ENCODE results near the gene PIK3R5. TPM values are rescaled to one million over a fixed set of nuclear protein-coding genes. Genes with fewer than 3 reads are reported as not detected.

The PIK3R5 gene
- total and polyA plus RNA-seq, 7 experiments from 2014 or later = 18.0 to 231 (median 73.8) TPM

DNA sequence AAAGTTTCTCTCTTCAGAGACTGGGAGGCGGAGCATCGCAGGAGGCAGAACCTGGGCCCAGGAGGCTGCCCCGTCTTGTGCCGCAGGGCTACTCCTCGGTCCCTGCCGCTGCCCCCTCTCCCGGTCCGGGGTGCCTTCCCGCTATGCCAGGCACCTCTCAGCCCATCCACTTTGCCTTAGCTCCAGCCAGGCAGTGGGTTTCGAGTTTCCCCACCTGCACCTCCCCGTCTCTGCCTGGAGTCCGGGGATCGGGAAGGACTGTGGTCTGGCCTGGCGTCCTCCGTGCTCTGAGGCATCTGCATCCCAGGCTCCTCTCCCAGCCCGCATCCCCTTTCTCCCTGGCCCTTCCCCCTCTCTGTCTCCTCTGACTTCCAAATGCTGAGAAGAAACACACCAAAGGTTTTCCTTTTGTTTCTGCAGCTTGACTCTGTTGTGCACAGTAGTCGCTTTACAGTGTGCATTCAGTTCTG is 71.3 kb downstream of the PIK3R5 start:
- no peak overlapping the region for H3K4me3 ChIP-seq (ENCODE audit: low read length)
- CTCF ChIA-PET = interaction anchor here (0.9 to 3.7 kb wide), 5 partner anchors 9 to 108 kb away, joined by 3 to 13 read pairs (median 7); no protein-coding TSS in a partner anchor
- POLR2A ChIA-PET = interaction anchor here (1.5 kb wide), 1 partner anchor 71 kb away, joined by 4 read pairs; the partner anchor contains the start of gene PIK3R5
- intact Hi-C loops (cut with micrococcal nuclease) = loop anchor here in 1 of 2 donors (10.0 kb wide), 1 partner anchor 99 kb away; the partner anchor contains the start of gene MFSD6L
- H3K4me1 ChIP-seq (ENCODE audit: control insufficient read depth in 2 of 2, insufficient read depth in 2 of 2, low read length in 2 of 2) = peaks cover 43 to 44% of the 10 kb centered on the region in 2 donors
- Mint-ChIP-seq H3K27ac (peak overlapping the region in 3 of 9 donors; percentile 39 to 76 (median 44)), H3K9me3 (peaks cover 0 to 4% (median 0%) of the 10 kb centered on the region in 11 donors), H3K36me3 (peaks cover 15 to 51% (median 42%) of the 10 kb centered on the region in 5 donors), H3K4me3 (peak overlapping the region in 1 of 10 donors; percentile 54), H3K4me1 (peaks cover 42 to 64% (median 57%) of the 10 kb centered on the region in 7 donors), H3K27me3 (no peaks in the 10 kb centered on the region)
- no peaks in the 10 kb centered on the region for H3K9me3 ChIP-seq (ENCODE audit: control insufficient read depth in 2 of 3, low read length in 3 of 3)
- no peak for DNase-seq
- H3K27me3 ChIP-seq (ENCODE audit: control insufficient read depth in 2 of 2, insufficient read depth in 2 of 2, low read length in 2 of 2) = no peaks in the 10 kb centered on the region
- ATAC-seq = no peak
- peaks cover 17 to 54% (median 23%) of the 10 kb centered on the region in 3 experiments for H3K36me3 ChIP-seq (ENCODE audit: control insufficient read depth in 2 of 3, insufficient read depth in 3 of 3, low read length in 3 of 3)
- H3K27ac ChIP-seq (ENCODE audit: low read depth, low read length) = peak overlapping the region; percentile 12

DNA sequence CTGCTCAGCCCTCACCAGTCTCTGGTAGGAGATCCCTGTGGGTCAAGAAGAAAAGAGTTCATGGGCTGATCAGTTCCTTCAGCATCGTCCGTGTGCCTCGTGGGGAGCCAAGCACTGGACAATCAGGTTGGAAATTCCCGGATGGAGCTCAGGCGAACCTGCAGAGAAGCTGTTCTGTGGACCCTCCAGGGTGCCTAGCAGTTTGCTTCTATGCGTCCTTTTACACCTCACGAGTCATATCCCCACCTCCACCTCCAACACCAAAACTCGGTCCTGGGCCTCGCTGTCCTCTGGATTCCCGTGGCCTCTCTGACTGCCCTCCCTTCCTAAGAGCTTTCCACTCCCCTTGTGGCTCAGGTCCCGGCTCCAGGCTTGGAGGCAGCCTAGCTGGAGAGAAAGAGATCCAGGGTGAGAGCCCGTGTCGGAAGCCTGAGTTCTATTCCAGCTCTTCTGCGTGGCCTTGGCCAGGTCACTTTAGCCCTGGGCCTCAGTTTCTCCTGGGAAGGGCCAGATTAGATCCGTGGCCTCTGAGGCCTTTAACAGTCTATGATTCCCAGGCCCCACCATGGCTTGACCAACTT is 71.8 kb downstream of the PIK3R5 start:
- H3K4me3 Mint-ChIP-seq = no peak overlapping the region
- ATAC-seq (no peak), DNase-seq (no peak)

DNA sequence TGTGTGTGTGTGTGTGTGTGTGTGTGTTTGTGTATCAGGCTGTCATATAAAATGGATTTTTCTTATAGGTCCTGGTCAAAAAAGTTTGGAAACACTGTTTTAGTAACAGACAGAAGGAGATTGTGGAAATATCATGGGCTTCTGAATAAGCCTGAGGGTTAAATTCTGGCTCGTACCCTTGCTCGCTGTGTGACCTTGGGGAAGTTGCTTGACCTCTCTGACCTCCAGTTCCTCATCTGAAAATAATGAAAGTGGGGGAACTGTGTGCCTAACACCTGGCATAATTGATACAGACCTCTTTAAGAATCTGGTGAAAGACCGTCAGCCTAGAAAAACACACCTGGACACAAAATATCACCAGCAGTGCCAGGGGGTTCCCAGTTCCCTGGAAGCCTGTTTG is 72.4 kb downstream of the PIK3R5 start:
- DNase-seq = no peak
- H3K27me3 ChIP-seq (ENCODE audit: control insufficient read depth in 2 of 2, insufficient read depth in 2 of 2, low read length in 2 of 2) = no peaks in the 10 kb centered on the region
- Mint-ChIP-seq H3K4me3 (no peak overlapping the region), H3K4me1 (peaks cover 31 to 52% (median 45%) of the 10 kb centered on the region in 7 donors), H3K9me3 (peaks cover 0 to 2% (median 0%) of the 10 kb centered on the region in 11 donors), H3K27ac (peak overlapping the region in 3 of 9 donors; percentile 32 to 69 (median 41)), H3K27me3 (no peaks in the 10 kb centered on the region), H3K36me3 (peaks cover 15 to 51% (median 34%) of the 10 kb centered on the region in 5 donors)
- H3K36me3 ChIP-seq (ENCODE audit: control insufficient read depth in 2 of 3, insufficient read depth in 3 of 3, low read length in 3 of 3) = peaks cover 17 to 66% (median 23%) of the 10 kb centered on the region in 3 experiments
- H3K4me3 ChIP-seq (ENCODE audit: low read length) = no peak overlapping the region
- POLR2A ChIA-PET = interaction anchor here (0.6 kb wide), 1 partner anchor 95 kb away, joined by 3 read pairs; no protein-coding TSS in a partner anchor
- CTCF ChIA-PET = interaction anchor here (3.7 kb wide), 1 partner anchor 105 kb away, joined by 11 read pairs; no protein-coding TSS in a partner anchor
- peaks cover 34% of the 10 kb centered on the region in 2 donors for H3K4me1 ChIP-seq (ENCODE audit: control insufficient read depth in 2 of 2, insufficient read depth in 2 of 2, low read length in 2 of 2)
- no peaks in the 10 kb centered on the region for H3K9me3 ChIP-seq (ENCODE audit: control insufficient read depth in 2 of 3, low read length in 3 of 3)
- intact Hi-C loops (cut with micrococcal nuclease) = loop anchor here in 1 of 2 donors (10.0 kb wide), 1 partner anchor 98 kb away; the partner anchor contains the start of gene MFSD6L
- ATAC-seq = no peak
- H3K27ac ChIP-seq (ENCODE audit: low read depth, low read length) = no peak overlapping the region

More for the DNA sequence above, 71.8 kb downstream of the PIK3R5 start:
- POLR2A ChIA-PET = interaction anchor here (1.5 kb wide), 1 partner anchor 72 kb away, joined by 4 read pairs; the partner anchor contains the start of gene PIK3R5
- H3K27ac Mint-ChIP-seq = peak overlapping the region in 3 of 9 donors; percentile 36 to 79 (median 56)
- CTCF ChIA-PET = interaction anchor here (1.8 to 3.7 kb wide), 3 partner anchors 69 to 108 kb away, joined by 4 to 13 read pairs (median 11); no protein-coding TSS in a partner anchor
- no peak overlapping the region for H3K27ac ChIP-seq (ENCODE audit: low read depth, low read length)
- H3K27me3 Mint-ChIP-seq = no peaks in the 10 kb centered on the region
- H3K4me1 Mint-ChIP-seq = peaks cover 38 to 59% (median 51%) of the 10 kb centered on the region in 7 donors
- no peaks in the 10 kb centered on the region for H3K9me3 ChIP-seq (ENCODE audit: control insufficient read depth in 2 of 3, low read length in 3 of 3)
- peaks cover 40% of the 10 kb centered on the region in 2 donors for H3K4me1 ChIP-seq (ENCODE audit: control insufficient read depth in 2 of 2, insufficient read depth in 2 of 2, low read length in 2 of 2)
- H3K9me3 Mint-ChIP-seq = peaks cover 0 to 2% (median 0%) of the 10 kb centered on the region in 11 donors
- no peaks in the 10 kb centered on the region for H3K27me3 ChIP-seq (ENCODE audit: control insufficient read depth in 2 of 2, insufficient read depth in 2 of 2, low read length in 2 of 2)
- peaks cover 15 to 54% (median 39%) of the 10 kb centered on the region in 5 donors for H3K36me3 Mint-ChIP-seq
- no peak overlapping the region for H3K4me3 ChIP-seq (ENCODE audit: low read length)
- peaks cover 17 to 59% (median 23%) of the 10 kb centered on the region in 3 experiments for H3K36me3 ChIP-seq (ENCODE audit: control insufficient read depth in 2 of 3, insufficient read depth in 3 of 3, low read length in 3 of 3)
- intact Hi-C loops (cut with micrococcal nuclease) = loop anchor here in 1 of 2 donors (10.0 kb wide), 1 partner anchor 99 kb away; the partner anchor contains the start of gene MFSD6L

DNA sequence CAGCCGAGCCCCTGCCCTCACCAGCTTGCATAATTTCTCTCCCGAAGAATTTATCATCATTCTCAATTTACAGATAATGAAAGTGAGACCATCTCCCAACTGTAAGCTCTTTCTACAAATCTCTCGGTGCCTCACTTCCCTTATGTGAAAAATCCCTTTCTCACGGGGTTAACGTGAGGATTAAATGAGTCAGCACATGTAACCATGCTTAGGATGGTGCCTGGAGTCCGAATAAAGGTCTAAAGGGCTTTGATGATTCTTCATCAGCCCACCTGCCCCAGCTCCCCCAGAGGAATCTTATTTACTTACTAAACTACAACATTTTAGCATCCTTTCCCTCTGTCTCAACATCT is 73.2 kb downstream of the PIK3R5 start:
- intact Hi-C loops (cut with micrococcal nuclease) = loop anchor here in 1 of 2 donors (10.0 kb wide), 1 partner anchor 98 kb away; the partner anchor contains the start of gene MFSD6L
- H3K27ac Mint-ChIP-seq = peak overlapping the region in 6 of 9 donors; percentile 21 to 69 (median 39)
- DNase-seq = no peak
- Histone ChIP-seq H3K9me3 (ENCODE audit: control insufficient read depth in 2 of 3, low read length in 3 of 3) (no peaks in the 10 kb centered on the region), H3K27me3 (ENCODE audit: control insufficient read depth in 2 of 2, insufficient read depth in 2 of 2, low read length in 2 of 2) (no peaks in the 10 kb centered on the region), H3K4me3 (ENCODE audit: low read length) (no peak overlapping the region), H3K36me3 (ENCODE audit: control insufficient read depth in 2 of 3, insufficient read depth in 3 of 3, low read length in 3 of 3) (peaks cover 19 to 63% (median 21%) of the 10 kb centered on the region in 3 experiments), H3K4me1 (ENCODE audit: control insufficient read depth in 2 of 2, insufficient read depth in 2 of 2, low read length in 2 of 2) (peaks cover 26% of the 10 kb centered on the region in 2 donors), H3K27ac (ENCODE audit: low read depth, low read length) (no peak overlapping the region)
- CTCF ChIA-PET = no interaction called here
- no peak overlapping the region for H3K4me3 Mint-ChIP-seq
- POLR2A ChIA-PET = interaction anchor here (0.6 to 0.7 kb wide), 2 partner anchors 18 to 96 kb away, joined by 3 to 4 read pairs; no protein-coding TSS in a partner anchor
- peaks cover 24 to 45% (median 37%) of the 10 kb centered on the region in 7 donors for H3K4me1 Mint-ChIP-seq
- ATAC-seq = no peak
- peaks cover 15 to 47% (median 30%) of the 10 kb centered on the region in 5 donors for H3K36me3 Mint-ChIP-seq
- H3K27me3 Mint-ChIP-seq = no peaks in the 10 kb centered on the region
- H3K9me3 Mint-ChIP-seq = peaks cover 0 to 2% (median 0%) of the 10 kb centered on the region in 11 donors

DNA sequence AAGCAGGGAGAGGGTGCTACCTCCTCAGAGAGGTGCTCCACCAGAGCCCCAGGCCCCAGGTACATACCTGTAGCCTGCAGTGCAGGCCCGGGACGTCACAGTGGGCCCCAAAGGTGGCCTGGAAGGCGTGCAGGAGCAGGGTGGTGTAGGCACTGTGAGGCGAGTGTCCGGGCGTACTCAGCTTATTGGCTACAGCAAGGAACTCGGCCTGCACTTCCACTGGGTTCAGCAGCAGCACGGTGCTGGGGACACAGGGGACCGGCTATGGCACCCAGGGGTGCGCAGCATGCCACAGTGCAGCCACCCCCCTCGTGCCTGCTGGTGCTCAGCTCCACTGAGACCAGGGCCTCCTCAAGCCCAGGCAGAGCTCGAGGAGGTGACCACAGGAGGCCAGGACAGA is 74.8 kb downstream of the PIK3R5 start:
- no peak overlapping the region for H3K4me3 Mint-ChIP-seq
- ATAC-seq = no peak
- CTCF ChIA-PET = interaction anchor here (1.0 kb wide), 1 partner anchor 17 kb away, joined by 3 read pairs; no protein-coding TSS in a partner anchor

More for the DNA sequence above, 74.8 kb downstream of the PIK3R5 start:
- Histone ChIP-seq H3K27me3 (ENCODE audit: control insufficient read depth in 2 of 2, insufficient read depth in 2 of 2, low read length in 2 of 2) (no peaks in the 10 kb centered on the region), H3K4me1 (ENCODE audit: control insufficient read depth in 2 of 2, insufficient read depth in 2 of 2, low read length in 2 of 2) (peaks cover 10 to 11% of the 10 kb centered on the region in 2 donors), H3K36me3 (ENCODE audit: control insufficient read depth in 2 of 3, insufficient read depth in 3 of 3, low read length in 3 of 3) (peaks cover 32 to 77% (median 34%) of the 10 kb centered on the region in 3 experiments), H3K9me3 (ENCODE audit: control insufficient read depth in 2 of 3, low read length in 3 of 3) (no peaks in the 10 kb centered on the region), H3K27ac (ENCODE audit: low read depth, low read length) (no peak overlapping the region), H3K4me3 (ENCODE audit: low read length) (no peak overlapping the region)
- intact Hi-C loops (cut with micrococcal nuclease) = loop anchor here in 1 of 2 donors (10.0 kb wide), 1 partner anchor 96 kb away; the partner anchor contains the start of gene MFSD6L
- DNase-seq = no peak
- Mint-ChIP-seq H3K9me3 (peaks cover 0 to 2% (median 0%) of the 10 kb centered on the region in 11 donors), H3K36me3 (peaks cover 10 to 48% (median 22%) of the 10 kb centered on the region in 5 donors), H3K4me1 (peaks cover 10 to 28% (median 21%) of the 10 kb centered on the region in 7 donors), H3K27ac (peak overlapping the region in 2 of 9 donors; percentile 25 to 28), H3K27me3 (no peaks in the 10 kb centered on the region)
- POLR2A ChIA-PET = no interaction called here
